Stimulated activated CD8-positive, alpha-beta memory T cell treated with anti-CD3 and anti-CD28 coated beads, Interleukin-15, amount 100 ng/mL, for 48 hours (primary cell): ENCODE results near the gene PECR.
"Not testable (repeated sequence)": the region's sequence is repeated elsewhere in the genome, so short reads cannot be mapped to it uniquely, and the experiment has no call there.

ENCODE experiments used
- DNase-seq, 2 donors: peaks; one replicate each; pipeline ENCODE4 v3.0.0-alpha.2; 2020; ENCODE audit warnings: low read depth in 2 of 2

PECR gene

GRCh38 chr2:216029416-216030129 is 52.0 kb downstream of the PECR start:
- peak in 1 of 2 donors; percentile 9 for DNase-seq

- DNase-seq: no peak
These were observed 56.8 kb downstream of the PECR start for GRCh38 chr2:216024779-216025336.

- DNase-seq: peak in 1 of 2 donors; percentile 12
These were observed 58.5 kb downstream of the PECR start for GRCh38 chr2:216023055-216023648.

- no peak for DNase-seq
These were observed 59.6 kb downstream of the PECR start for GRCh38 chr2:216021768-216022565.

- DNase-seq: no peak
These were observed 62.9 kb downstream of the PECR start for GRCh38 chr2:216018709-216019108.

- DNase-seq: peak; percentile 21 to 47
These were observed 64.2 kb downstream of the PECR start for GRCh38 chr2:216017365-216017764.

GRCh38 chr2:216016581-216016980 is 65.0 kb downstream of the PECR start:
- no peak for DNase-seq

- peak; percentile 23 to 45 for DNase-seq
These were observed 65.7 kb downstream of the PECR start for GRCh38 chr2:216015722-216016464.

GRCh38 chr2:216014986-216015385 is 66.6 kb downstream of the PECR start:
- DNase-seq: no peak

- DNase-seq: no peak
These were observed 67.6 kb downstream of the PECR start for GRCh38 chr2:216014006-216014405.

- DNase-seq: peak; percentile 75 to 76
These were observed 68.3 kb downstream of the PECR start, which contains the start of gene MREG for GRCh38 chr2:216013080-216013909. MREG (minus strand) TSS chr2:216013551; CDS start chr2:216013327, 224 bp downstream.

GRCh38 chr2:216012830-216013079 is 68.9 kb downstream of the PECR start:
- DNase-seq: no peak

GRCh38 chr2:216012133-216012829 is 69.3 kb downstream of the PECR start:
- no peak for DNase-seq

- DNase-seq: not testable (repeated sequence)
These were observed 72.4 kb downstream of the PECR start for GRCh38 chr2:216009215-216009614.

- DNase-seq: no peak
These were observed 73.2 kb downstream of the PECR start for GRCh38 chr2:216008387-216008786.

- DNase-seq: peak; percentile 44 to 50
These were observed 75.4 kb downstream of the PECR start for GRCh38 chr2:216006164-216006663.

GRCh38 chr2:216004697-216005283 is 76.8 kb downstream of the PECR start:
- no peak for DNase-seq

- no peak for DNase-seq
These were observed 77.5 kb downstream of the PECR start for GRCh38 chr2:216003876-216004696.

- DNase-seq: no peak
These were observed 78.9 kb downstream of the PECR start for GRCh38 chr2:216002693-216003092.
